Liver (tissue), 3 donors: ENCODE measurements around the gene PRR13.

ENCODE experiments used
- HNF4G ChIP-seq: IDR thresholded peaks from 2 replicates; pipeline ENCODE4 v1.6.1; 2016; ENCODE audit warnings: antibody characterized with exemption
- JUND ChIP-seq, 2 donors: IDR thresholded peaks; 2 replicates each; pipeline ENCODE4 v1.6.1; 2016; ENCODE audit warnings: antibody characterized with exemption in 2 of 2
- TAF1 ChIP-seq: conservative IDR thresholded peaks from 2 replicates; pipeline ENCODE4 v1.6.1; 2016; ENCODE audit warnings: antibody characterized with exemption, mild to moderate bottlenecking
- YY1 ChIP-seq: IDR thresholded peaks from 2 replicates; pipeline ENCODE4 v1.6.1; 2016; ENCODE audit warnings: antibody characterized with exemption, mild to moderate bottlenecking
- TF ChIP-seq, protein P1 (sequence below): IDR thresholded peaks from 2 replicates; pipeline ENCODE4 v1.6.1; 2016; ENCODE audit warnings: antibody characterized with exemption
- TF ChIP-seq, protein P2 (sequence below): fragments of 150-350 bp; IDR thresholded peaks from 2 replicates; pipeline ENCODE4 v1.5.1; 2017; ENCODE audit warnings: improper control_type of control experiment, low read depth, low read length; ENCODE audit not compliant: missing input control
- TF ChIP-seq, protein P3 (sequence below): IDR thresholded peaks from 2 replicates; pipeline ENCODE4 v1.6.1; 2016; ENCODE audit warnings: antibody characterized with exemption
- donor health status: healthy.
- donor health status: healthy.

- TF ChIP-seq, protein P1, sequence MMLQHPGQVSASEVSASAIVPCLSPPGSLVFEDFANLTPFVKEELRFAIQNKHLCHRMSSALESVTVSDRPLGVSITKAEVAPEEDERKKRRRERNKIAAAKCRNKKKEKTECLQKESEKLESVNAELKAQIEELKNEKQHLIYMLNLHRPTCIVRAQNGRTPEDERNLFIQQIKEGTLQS = no peak
- TF ChIP-seq, protein P2, sequence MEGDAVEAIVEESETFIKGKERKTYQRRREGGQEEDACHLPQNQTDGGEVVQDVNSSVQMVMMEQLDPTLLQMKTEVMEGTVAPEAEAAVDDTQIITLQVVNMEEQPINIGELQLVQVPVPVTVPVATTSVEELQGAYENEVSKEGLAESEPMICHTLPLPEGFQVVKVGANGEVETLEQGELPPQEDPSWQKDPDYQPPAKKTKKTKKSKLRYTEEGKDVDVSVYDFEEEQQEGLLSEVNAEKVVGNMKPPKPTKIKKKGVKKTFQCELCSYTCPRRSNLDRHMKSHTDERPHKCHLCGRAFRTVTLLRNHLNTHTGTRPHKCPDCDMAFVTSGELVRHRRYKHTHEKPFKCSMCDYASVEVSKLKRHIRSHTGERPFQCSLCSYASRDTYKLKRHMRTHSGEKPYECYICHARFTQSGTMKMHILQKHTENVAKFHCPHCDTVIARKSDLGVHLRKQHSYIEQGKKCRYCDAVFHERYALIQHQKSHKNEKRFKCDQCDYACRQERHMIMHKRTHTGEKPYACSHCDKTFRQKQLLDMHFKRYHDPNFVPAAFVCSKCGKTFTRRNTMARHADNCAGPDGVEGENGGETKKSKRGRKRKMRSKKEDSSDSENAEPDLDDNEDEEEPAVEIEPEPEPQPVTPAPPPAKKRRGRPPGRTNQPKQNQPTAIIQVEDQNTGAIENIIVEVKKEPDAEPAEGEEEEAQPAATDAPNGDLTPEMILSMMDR = no peak
- TF ChIP-seq TAF1 (no peak), JUND (IDR thresholded peaks at IDR 0.05) (no peak), HNF4G (no peak), YY1 (no peak)
- TF ChIP-seq, protein P3, sequence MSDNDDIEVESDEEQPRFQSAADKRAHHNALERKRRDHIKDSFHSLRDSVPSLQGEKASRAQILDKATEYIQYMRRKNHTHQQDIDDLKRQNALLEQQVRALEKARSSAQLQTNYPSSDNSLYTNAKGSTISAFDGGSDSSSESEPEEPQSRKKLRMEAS = no peak
These were observed 25.5 kb downstream of the PRR13 start for GRCh38 chr12:53467082-53467481.
